ENCODE data around the gene MAP3K19. TPM values are rescaled to one million over a fixed set of nuclear protein-coding genes. Genes with fewer than 3 reads are reported as not detected.
A peak's percentile ranks its signal among the peaks of the same experiment; 100 is the strongest.

MAP3K19 gene
- total RNA-seq, 2 donors from 2014 or later = not detected

- Histone ChIP-seq H3K27ac (ENCODE audit: low read depth, low read length) (no peak overlapping the region), H3K9me3 (ENCODE audit: control insufficient read depth, low read length) (no peaks in the 10 kb centered on the region), H3K36me3 (ENCODE audit: control insufficient read depth, insufficient read depth, low read length) (peaks cover 24% of the 10 kb centered on the region), H3K27me3 (ENCODE audit: control insufficient read depth, insufficient read depth, low read length, poor library complexity, severe bottlenecking) (no peaks in the 10 kb centered on the region), H3K4me1 (ENCODE audit: control insufficient read depth, insufficient read depth, low read length) (no peaks in the 10 kb centered on the region), H3K9ac (ENCODE audit: extremely low read depth, low read length, poor library complexity, severe bottlenecking) (peak overlapping the region; percentile 98), H3K4me3 (ENCODE audit: low read length) (peak overlapping the region; percentile 98)
- H3K9me3 Mint-ChIP-seq = no peaks in the 10 kb centered on the region
- H3K27me3 Mint-ChIP-seq (ENCODE audit: insufficient read depth) = no peaks in the 10 kb centered on the region
- peak overlapping the region; percentile 99 for H3K27ac Mint-ChIP-seq
- peak overlapping the region; percentile 97 for H3K4me3 Mint-ChIP-seq
- no peak for TF ChIP-seq CTCF (conservative IDR thresholded peaks at IDR 0.05)
- 40 to 45% methylated on average over 13 to 15 of the region's 15 CpGs for WGBS, 2 experiments (ENCODE audit: insufficient coverage in 1 of 2, insufficient read length in 1 of 2)
- peak; percentile 49 for DNase-seq
- H3K4me1 Mint-ChIP-seq = peaks cover 20% of the 10 kb centered on the region
- H3K36me3 Mint-ChIP-seq (ENCODE audit: low read depth) = peaks cover 12% of the 10 kb centered on the region
These were observed 5.8 kb upstream of the MAP3K19 start for GRCh38 chr2:135052997-135053474.

- peak within 1 kb of the TSS; percentile 99 for H3K27ac Mint-ChIP-seq
- DNase-seq = peak; percentile 92
- peaks cover 22% of the 10 kb centered on the region for H3K4me1 Mint-ChIP-seq
- Histone ChIP-seq H3K9me3 (ENCODE audit: control insufficient read depth, low read length) (no peaks in the 10 kb centered on the region), H3K36me3 (ENCODE audit: control insufficient read depth, insufficient read depth, low read length) (peaks cover 16% of the 10 kb centered on the region), H3K27ac (ENCODE audit: low read depth, low read length) (peak within 1 kb of the TSS; percentile 91), H3K4me1 (ENCODE audit: control insufficient read depth, insufficient read depth, low read length) (no peaks in the 10 kb centered on the region), H3K9ac (ENCODE audit: extremely low read depth, low read length, poor library complexity, severe bottlenecking) (peak within 1 kb of the TSS; percentile 98), H3K27me3 (ENCODE audit: control insufficient read depth, insufficient read depth, low read length, poor library complexity, severe bottlenecking) (no peaks in the 10 kb centered on the region), H3K4me3 (ENCODE audit: low read length) (peak within 1 kb of the TSS; percentile 98)
- peaks cover 12% of the 10 kb centered on the region for H3K36me3 Mint-ChIP-seq (ENCODE audit: low read depth)
- no peaks in the 10 kb centered on the region for H3K9me3 Mint-ChIP-seq
- no peak for TF ChIP-seq CTCF (conservative IDR thresholded peaks at IDR 0.05)
- peak within 1 kb of the TSS; percentile 97 for H3K4me3 Mint-ChIP-seq
- H3K27me3 Mint-ChIP-seq (ENCODE audit: insufficient read depth) = no peaks in the 10 kb centered on the region
- 1 to 2% methylated on average over 38 to 45 of the region's 45 CpGs for WGBS, 2 experiments (ENCODE audit: insufficient coverage in 1 of 2, insufficient read length in 1 of 2)
These were observed 5.0 kb upstream of the MAP3K19 start, which contains the start of gene RAB3GAP1 for GRCh38 chr2:135052042-135052876. RAB3GAP1 (plus strand) TSS chr2:135052292; CDS start chr2:135052308, 16 bp downstream.

- H3K9ac ChIP-seq (ENCODE audit: extremely low read depth, low read length, poor library complexity, severe bottlenecking) = no peak overlapping the region
- no peak for DNase-seq
- no peaks in the 10 kb centered on the region for H3K9me3 ChIP-seq (ENCODE audit: control insufficient read depth, low read length)
- H3K27me3 Mint-ChIP-seq (ENCODE audit: insufficient read depth) = peaks cover 1% of the 10 kb centered on the region
- peak overlapping the region; percentile 3 for H3K4me3 Mint-ChIP-seq
- H3K36me3 ChIP-seq (ENCODE audit: control insufficient read depth, insufficient read depth, low read length) = peaks cover 8% of the 10 kb centered on the region
- H3K4me1 ChIP-seq (ENCODE audit: control insufficient read depth, insufficient read depth, low read length) = no peaks in the 10 kb centered on the region
- peaks cover 6% of the 10 kb centered on the region for H3K36me3 Mint-ChIP-seq (ENCODE audit: low read depth)
- no peaks in the 10 kb centered on the region for H3K9me3 Mint-ChIP-seq
- no peaks in the 10 kb centered on the region for H3K27me3 ChIP-seq (ENCODE audit: control insufficient read depth, insufficient read depth, low read length, poor library complexity, severe bottlenecking)
- no peak overlapping the region for H3K27ac ChIP-seq (ENCODE audit: low read depth, low read length)
- H3K4me3 ChIP-seq (ENCODE audit: low read length) = no peak overlapping the region
- peaks cover 22% of the 10 kb centered on the region for H3K4me1 Mint-ChIP-seq
- H3K27ac Mint-ChIP-seq = no peak overlapping the region
- WGBS, 2 experiments (ENCODE audit: insufficient coverage in 1 of 2, insufficient read length in 1 of 2) = 91 to 96% methylated on average over 6 of the region's 6 CpGs
- no peak for TF ChIP-seq CTCF (conservative IDR thresholded peaks at IDR 0.05)
These were observed 3.4 kb upstream of the MAP3K19 start for GRCh38 chr2:135050684-135051083.

Measured in endodermal cell (in vitro differentiated cells).